RKO (cell line): ENCODE measurements around the gene ANKS1B.
"Not testable (repeated sequence)": the region's sequence is repeated elsewhere in the genome, so short reads cannot be mapped to it uniquely, and the experiment has no call there.

ENCODE experiments used
- DNase-seq: peaks from one replicate; pipeline ENCODE4 v3.0.0-alpha.2; 2016; ENCODE audit warnings: low spot score

ANKS1B gene

GRCh38 chr12:99005601-99006000 lies 979.1 kb downstream of the ANKS1B start:
- DNase-seq: no peak

GRCh38 chr12:99004799-99005466 lies 979.8 kb downstream of the ANKS1B start:
- DNase-seq: no peak

- DNase-seq: no peak
Observed at GRCh38 chr12:99002731-99003130, 982.0 kb downstream of the ANKS1B start.

- no peak for DNase-seq
Observed at GRCh38 chr12:99002156-99002555, 982.6 kb downstream of the ANKS1B start.

- DNase-seq: no peak
Observed at GRCh38 chr12:98999559-98999958, 985.2 kb downstream of the ANKS1B start.

GRCh38 chr12:98998697-98999299 lies 985.9 kb downstream of the ANKS1B start:
- peak; percentile 71 for DNase-seq

GRCh38 chr12:98997899-98998298 lies 986.8 kb downstream of the ANKS1B start:
- no peak for DNase-seq

GRCh38 chr12:98990648-98991047 lies 994.1 kb downstream of the ANKS1B start:
- no peak for DNase-seq

GRCh38 chr12:98985156-98985555 lies 999.6 kb downstream of the ANKS1B start:
- no peak for DNase-seq

GRCh38 chr12:98983647-98984046 lies 1001.1 kb downstream of the ANKS1B start:
- no peak for DNase-seq

- no peak for DNase-seq
Observed at GRCh38 chr12:98980508-98980907, 1004.2 kb downstream of the ANKS1B start.

GRCh38 chr12:98977186-98977585 lies 1007.5 kb downstream of the ANKS1B start:
- DNase-seq: no peak

- DNase-seq: no peak
Observed at GRCh38 chr12:98974767-98975381, 1009.9 kb downstream of the ANKS1B start.

- peak; percentile 73 for DNase-seq
Observed at GRCh38 chr12:98973395-98973794, 1011.3 kb downstream of the ANKS1B start.

GRCh38 chr12:98970950-98971349 lies 1013.8 kb downstream of the ANKS1B start:
- DNase-seq: no peak

- DNase-seq: no peak
Observed at GRCh38 chr12:98970210-98970609, 1014.5 kb downstream of the ANKS1B start.

GRCh38 chr12:98968896-98969295 lies 1015.8 kb downstream of the ANKS1B start:
- no peak for DNase-seq

GRCh38 chr12:98957135-98957534 lies 1027.6 kb downstream of the ANKS1B start:
- not testable (repeated sequence) for DNase-seq

- DNase-seq: peak; percentile 51
Observed at GRCh38 chr12:98955284-98955683, 1029.5 kb downstream of the ANKS1B start.

GRCh38 chr12:98954506-98954905 lies 1030.2 kb downstream of the ANKS1B start:
- no peak for DNase-seq

- DNase-seq: no peak
Observed at GRCh38 chr12:98951406-98951805, 1033.3 kb downstream of the ANKS1B start.

GRCh38 chr12:98948343-98948949 lies 1036.3 kb downstream of the ANKS1B start:
- DNase-seq: no peak

GRCh38 chr12:98945864-98946263 lies 1038.9 kb downstream of the ANKS1B start:
- DNase-seq: no peak
